ENCODE results near the gene PLPP4.

DNA sequence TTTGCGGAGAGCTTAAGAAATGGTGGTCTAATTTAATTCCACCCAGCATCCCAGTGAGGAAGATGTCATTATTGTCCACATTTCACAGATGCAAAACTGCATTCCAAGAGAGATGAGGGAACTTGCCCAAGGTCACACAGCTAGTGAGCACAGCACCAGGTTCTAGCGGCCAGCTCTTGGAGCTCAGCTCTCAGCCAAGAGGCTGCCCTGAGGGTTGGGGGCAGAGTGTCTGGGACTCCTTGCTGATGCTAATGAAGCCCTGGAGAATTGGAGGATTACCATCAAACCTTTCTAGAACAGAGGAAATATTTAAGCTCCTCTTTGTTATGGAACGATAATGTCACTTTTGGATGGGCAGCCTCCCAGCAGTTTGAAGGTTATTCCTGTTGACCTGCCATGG lies 48.0 kb downstream of the PLPP4 start:
- TF ChIP-seq, protein P1, sequence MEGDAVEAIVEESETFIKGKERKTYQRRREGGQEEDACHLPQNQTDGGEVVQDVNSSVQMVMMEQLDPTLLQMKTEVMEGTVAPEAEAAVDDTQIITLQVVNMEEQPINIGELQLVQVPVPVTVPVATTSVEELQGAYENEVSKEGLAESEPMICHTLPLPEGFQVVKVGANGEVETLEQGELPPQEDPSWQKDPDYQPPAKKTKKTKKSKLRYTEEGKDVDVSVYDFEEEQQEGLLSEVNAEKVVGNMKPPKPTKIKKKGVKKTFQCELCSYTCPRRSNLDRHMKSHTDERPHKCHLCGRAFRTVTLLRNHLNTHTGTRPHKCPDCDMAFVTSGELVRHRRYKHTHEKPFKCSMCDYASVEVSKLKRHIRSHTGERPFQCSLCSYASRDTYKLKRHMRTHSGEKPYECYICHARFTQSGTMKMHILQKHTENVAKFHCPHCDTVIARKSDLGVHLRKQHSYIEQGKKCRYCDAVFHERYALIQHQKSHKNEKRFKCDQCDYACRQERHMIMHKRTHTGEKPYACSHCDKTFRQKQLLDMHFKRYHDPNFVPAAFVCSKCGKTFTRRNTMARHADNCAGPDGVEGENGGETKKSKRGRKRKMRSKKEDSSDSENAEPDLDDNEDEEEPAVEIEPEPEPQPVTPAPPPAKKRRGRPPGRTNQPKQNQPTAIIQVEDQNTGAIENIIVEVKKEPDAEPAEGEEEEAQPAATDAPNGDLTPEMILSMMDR (IDR thresholded peaks at IDR 0.05), result no peak
- no peak for TF ChIP-seq EZH2 (IDR thresholded peaks at IDR 0.05)
- no peak for TF ChIP-seq EZH2phosphoT487 (IDR thresholded peaks at IDR 0.05)
